Esophagus muscularis mucosa (tissue), 4 donors: ENCODE measurements around the gene STK40. TPM values are rescaled to one million over a fixed set of nuclear protein-coding genes. Genes with fewer than 3 reads are reported as not detected.

Experiments used
- DNase-seq: peaks from one replicate; pipeline ENCODE4 v3.0.0-alpha.2; 2017; ENCODE audit errors: extremely low spot score
- H3K27ac ChIP-seq, 4 donors: fragments of 200-600 bp; sonication (generic); replicated peaks in 1 of 4; 1 replicate in 3 of 4; 2 replicates in 1 of 4; pipeline ENCODE4 v1.5.1; 2016 to 2019; ENCODE audit warnings: mild to moderate bottlenecking in 1 of 4
- H3K27me3 ChIP-seq, 4 donors: fragments of 200-600 bp; sonication (generic); one replicate each; pipeline versions ENCODE4 v1.5.1 to v1.6.0; 2016 to 2019
- H3K36me3 ChIP-seq, 4 donors: fragments of 200-600 bp; sonication (generic); one replicate each; pipeline ENCODE4 v1.5.1; 2016 to 2019
- H3K4me1 ChIP-seq, 4 donors: fragments of 200-600 bp; sonication (generic); one replicate each; pipeline ENCODE4 v1.5.1; 2016 to 2019
- H3K4me3 ChIP-seq, 4 donors: fragments of 200-600 bp; sonication (generic); 1 replicate in 2 of 4; 2 replicates in 2 of 4; pipeline ENCODE4 v1.5.1; 2016 to 2019; ENCODE audit warnings: mild to moderate bottlenecking in 4 of 4, moderate library complexity in 1 of 4
- H3K9me3 ChIP-seq, 4 donors: fragments of 200-600 bp; sonication (generic); 1 replicate in 3 of 4; 2 replicates in 1 of 4; pipeline ENCODE4 v1.5.1; 2016 to 2019
- EP300 ChIP-seq: sonication (generic); formaldehyde crosslinking; IDR thresholded peaks from one replicate; pipeline ENCODE4 v1.6.1; 2017; ENCODE audit warnings: antibody characterized with exemption
- POLR2A ChIP-seq: fragments of 450-650 bp; IDR thresholded peaks from one replicate; pipeline ENCODE4 v1.6.1; 2017; ENCODE audit warnings: antibody characterized with exemption, moderate library complexity, mild to moderate bottlenecking, low read depth
- POLR2AphosphoS5 ChIP-seq, 2 donors: sonication (generic); formaldehyde crosslinking; IDR thresholded peaks; one replicate each; pipeline ENCODE4 v1.6.1; 2017; ENCODE audit warnings: antibody characterized with exemption in 2 of 2
- WGBS: methylation state at CpG from one replicate; pipeline ENCODE4 v1.1.5; 2018; 5-methylcytosine and 5-hydroxymethylcytosine counted together
- intact Hi-C: fragments of 100-400 bp; cut with DNase I; formaldehyde crosslinking; loops from one replicate; pipeline ENCODE4 v1.15.1; 2023
- total RNA-seq, 4 donors: library from RNA; depleted of rRNA; stranded (reverse); fragments of >200 nt; gene quantifications; one replicate each; pipeline versions ENCODE4 v1.1.0 to v1.2.1, GENCODE V29; 2016
- TF ChIP-seq, protein P1 (sequence below), 3 experiments: fragments of 200-600 bp in 2 of 3; fragments of 450-650 bp in 1 of 3; sonication (generic) in 2 of 3; IDR thresholded peaks; one replicate each; pipeline ENCODE4 v1.5.1; 2017 to 2019; ENCODE audit warnings: antibody characterized with exemption in 3 of 3, mild to moderate bottlenecking in 2 of 3, moderate library complexity in 1 of 3

STK40 gene
- total RNA-seq, 4 donors from 2014 or later, result 67.7 to 103 (median 80.2) TPM

DNA sequence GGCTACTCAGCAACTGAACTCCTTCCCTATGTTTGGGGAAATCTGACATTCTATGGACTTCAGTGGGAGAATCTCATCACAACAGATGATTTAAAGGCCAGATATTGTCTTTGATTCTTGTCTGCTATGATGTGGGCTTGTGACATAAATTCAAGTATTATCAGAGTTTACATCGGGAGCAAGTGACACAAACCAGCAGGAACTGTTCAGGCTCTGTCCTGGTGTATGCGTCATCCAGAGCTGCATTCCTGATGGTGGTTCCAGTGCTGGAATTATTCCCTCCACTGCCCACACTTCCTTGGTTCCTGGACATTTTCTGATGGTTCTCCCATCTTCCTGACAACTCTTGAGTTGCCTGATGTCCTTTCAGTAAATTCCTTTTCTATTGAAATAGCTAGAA lies 22.8 kb upstream of the STK40 start:
- no peaks in the 10 kb centered on the region for H3K9me3 ChIP-seq
- WGBS, result 76% methylated on average over 2 of the region's 2 CpGs
- H3K27me3 ChIP-seq, result no peaks in the 10 kb centered on the region
- H3K36me3 ChIP-seq, result no peaks in the 10 kb centered on the region
- no peak overlapping the region for H3K4me3 ChIP-seq
- intact Hi-C loops, result no loop called here
- no peak for DNase-seq
- H3K27ac ChIP-seq, result no peak overlapping the region
- TF ChIP-seq, protein P1, sequence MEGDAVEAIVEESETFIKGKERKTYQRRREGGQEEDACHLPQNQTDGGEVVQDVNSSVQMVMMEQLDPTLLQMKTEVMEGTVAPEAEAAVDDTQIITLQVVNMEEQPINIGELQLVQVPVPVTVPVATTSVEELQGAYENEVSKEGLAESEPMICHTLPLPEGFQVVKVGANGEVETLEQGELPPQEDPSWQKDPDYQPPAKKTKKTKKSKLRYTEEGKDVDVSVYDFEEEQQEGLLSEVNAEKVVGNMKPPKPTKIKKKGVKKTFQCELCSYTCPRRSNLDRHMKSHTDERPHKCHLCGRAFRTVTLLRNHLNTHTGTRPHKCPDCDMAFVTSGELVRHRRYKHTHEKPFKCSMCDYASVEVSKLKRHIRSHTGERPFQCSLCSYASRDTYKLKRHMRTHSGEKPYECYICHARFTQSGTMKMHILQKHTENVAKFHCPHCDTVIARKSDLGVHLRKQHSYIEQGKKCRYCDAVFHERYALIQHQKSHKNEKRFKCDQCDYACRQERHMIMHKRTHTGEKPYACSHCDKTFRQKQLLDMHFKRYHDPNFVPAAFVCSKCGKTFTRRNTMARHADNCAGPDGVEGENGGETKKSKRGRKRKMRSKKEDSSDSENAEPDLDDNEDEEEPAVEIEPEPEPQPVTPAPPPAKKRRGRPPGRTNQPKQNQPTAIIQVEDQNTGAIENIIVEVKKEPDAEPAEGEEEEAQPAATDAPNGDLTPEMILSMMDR (IDR thresholded peaks at IDR 0.05), result no peak
- TF ChIP-seq POLR2A, result no peak
- TF ChIP-seq EP300, result no peak
- no peak for TF ChIP-seq POLR2AphosphoS5 (IDR thresholded peaks at IDR 0.05)
- H3K4me1 ChIP-seq, result no peaks in the 10 kb centered on the region

DNA sequence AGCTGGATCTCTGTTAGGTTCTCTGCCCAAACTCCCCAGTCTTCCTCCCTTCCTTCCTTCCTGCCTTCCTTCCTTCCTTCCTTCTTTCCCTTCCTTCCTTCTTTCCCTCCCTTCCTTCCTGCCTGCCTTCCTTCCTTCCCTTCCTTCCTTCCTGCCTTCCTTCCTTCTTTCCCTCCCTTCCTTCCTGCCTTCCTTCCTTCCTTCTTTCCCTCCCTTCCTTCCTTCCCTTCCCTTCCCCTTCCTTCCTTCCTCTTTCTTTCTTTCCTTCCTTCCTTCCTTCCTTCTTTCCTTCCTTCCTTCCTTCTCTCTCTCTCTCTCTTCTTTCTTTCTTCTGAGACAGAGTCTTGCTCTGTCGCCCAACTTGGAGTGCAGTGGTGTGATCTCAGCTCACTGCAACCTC lies 20.7 kb upstream of the STK40 start:
- intact Hi-C loops, result no loop called here
- WGBS, result 71% methylated on average over 1 of the region's 1 CpG

DNA sequence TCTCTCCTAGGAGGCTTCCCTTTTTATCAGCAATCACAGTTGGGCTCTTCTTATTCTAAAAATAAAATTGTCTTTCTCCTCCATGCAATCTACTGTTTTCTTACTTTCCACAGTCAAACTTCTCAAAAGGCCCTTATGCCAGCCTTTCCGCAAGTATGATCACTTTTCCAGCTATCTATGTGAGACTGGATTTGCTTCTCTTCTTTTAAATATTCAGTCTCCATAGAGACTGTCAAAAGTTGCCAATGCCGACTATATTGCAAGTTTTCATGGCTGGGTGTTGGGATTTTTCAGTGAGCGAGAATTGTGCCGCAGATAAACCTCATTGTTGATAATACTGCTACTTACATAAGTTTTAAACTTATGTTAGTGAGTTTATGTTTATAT lies 16.8 kb upstream of the STK40 start:
- no peaks in the 10 kb centered on the region for H3K36me3 ChIP-seq
- DNase-seq, result no peak
- TF ChIP-seq POLR2A (no peak), POLR2AphosphoS5 (IDR thresholded peaks at IDR 0.05) (no peak)
- no peaks in the 10 kb centered on the region for H3K27me3 ChIP-seq
- H3K9me3 ChIP-seq, result no peaks in the 10 kb centered on the region
- WGBS, result 87% methylated on average over 4 of the region's 4 CpGs
- intact Hi-C loops, result no loop called here
- no peak overlapping the region for H3K27ac ChIP-seq
- peaks cover 5 to 10% (median 8%) of the 10 kb centered on the region in 4 donors for H3K4me1 ChIP-seq
- H3K4me3 ChIP-seq, result no peak overlapping the region

More for the DNA sequence above, 20.7 kb upstream of the STK40 start:
- DNase-seq, result no peak
- Histone ChIP-seq H3K4me3 (no peak overlapping the region), H3K27ac (no peak overlapping the region), H3K4me1 (no peaks in the 10 kb centered on the region), H3K27me3 (no peaks in the 10 kb centered on the region), H3K9me3 (no peaks in the 10 kb centered on the region), H3K36me3 (no peaks in the 10 kb centered on the region)
- no peak for TF ChIP-seq EP300
- TF ChIP-seq, protein P1 (IDR thresholded peaks at IDR 0.05), result no peak
- TF ChIP-seq POLR2A, result no peak
- TF ChIP-seq POLR2AphosphoS5 (IDR thresholded peaks at IDR 0.05), result no peak

DNA sequence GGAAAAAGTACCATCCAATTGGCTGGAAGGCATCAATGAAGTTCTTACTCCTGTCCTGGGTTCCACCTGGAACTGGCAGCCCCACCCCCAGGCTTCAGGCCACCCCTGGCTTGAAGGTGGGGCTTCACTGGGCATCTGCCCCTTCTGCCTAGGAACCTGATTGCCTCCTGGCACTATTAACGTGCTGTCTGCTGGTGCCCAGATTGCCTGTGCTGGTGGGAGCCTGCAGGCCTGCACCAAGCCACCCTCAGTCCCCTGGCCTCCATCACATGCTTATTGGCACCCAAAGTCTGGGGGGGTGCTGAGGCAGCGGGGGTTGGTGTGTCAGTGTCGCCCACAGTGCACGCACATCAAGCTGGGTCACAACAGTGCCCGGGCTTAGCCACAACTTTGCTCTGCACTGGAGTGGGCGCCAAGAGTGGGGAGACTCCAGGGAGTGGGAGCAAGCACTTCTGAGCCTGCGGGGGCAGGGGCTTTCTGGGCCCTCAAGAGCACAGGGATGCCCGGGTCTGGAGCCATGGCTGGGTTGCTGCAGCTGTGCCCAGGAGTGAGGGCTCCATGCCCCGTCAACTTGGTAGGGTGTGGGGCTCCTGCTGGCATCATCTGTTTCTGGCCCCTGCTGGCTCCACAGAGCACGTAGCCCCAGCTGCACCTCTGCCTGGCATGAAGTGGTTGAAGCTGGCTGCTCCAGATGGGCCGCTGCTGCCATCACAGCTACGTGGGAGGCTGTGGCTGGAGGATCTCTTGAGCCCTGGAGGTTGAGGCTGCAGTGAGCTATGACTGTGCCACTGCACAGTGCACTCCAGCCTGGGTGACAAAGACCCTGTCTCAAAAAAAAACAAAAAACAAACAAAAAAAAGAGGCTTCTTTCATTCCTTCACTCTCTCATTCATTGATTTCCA lies 16.1 kb upstream of the STK40 start:
- Histone ChIP-seq H3K36me3 (no peaks in the 10 kb centered on the region), H3K27me3 (no peaks in the 10 kb centered on the region), H3K4me1 (peaks cover 5 to 13% (median 12%) of the 10 kb centered on the region in 4 donors), H3K4me3 (peak overlapping the region in 2 of 4 donors; percentile 23 to 37), H3K27ac (peak overlapping the region in 2 of 4 donors; percentile 20 to 25), H3K9me3 (no peaks in the 10 kb centered on the region)
- intact Hi-C loops, result no loop called here
- WGBS, result 100% methylated on average over 3 of the region's 12 CpGs
- DNase-seq, result no peak
- TF ChIP-seq POLR2A, result no peak
- TF ChIP-seq, protein P1 (IDR thresholded peaks at IDR 0.05), result no peak
- no peak for TF ChIP-seq POLR2AphosphoS5 (IDR thresholded peaks at IDR 0.05)

DNA sequence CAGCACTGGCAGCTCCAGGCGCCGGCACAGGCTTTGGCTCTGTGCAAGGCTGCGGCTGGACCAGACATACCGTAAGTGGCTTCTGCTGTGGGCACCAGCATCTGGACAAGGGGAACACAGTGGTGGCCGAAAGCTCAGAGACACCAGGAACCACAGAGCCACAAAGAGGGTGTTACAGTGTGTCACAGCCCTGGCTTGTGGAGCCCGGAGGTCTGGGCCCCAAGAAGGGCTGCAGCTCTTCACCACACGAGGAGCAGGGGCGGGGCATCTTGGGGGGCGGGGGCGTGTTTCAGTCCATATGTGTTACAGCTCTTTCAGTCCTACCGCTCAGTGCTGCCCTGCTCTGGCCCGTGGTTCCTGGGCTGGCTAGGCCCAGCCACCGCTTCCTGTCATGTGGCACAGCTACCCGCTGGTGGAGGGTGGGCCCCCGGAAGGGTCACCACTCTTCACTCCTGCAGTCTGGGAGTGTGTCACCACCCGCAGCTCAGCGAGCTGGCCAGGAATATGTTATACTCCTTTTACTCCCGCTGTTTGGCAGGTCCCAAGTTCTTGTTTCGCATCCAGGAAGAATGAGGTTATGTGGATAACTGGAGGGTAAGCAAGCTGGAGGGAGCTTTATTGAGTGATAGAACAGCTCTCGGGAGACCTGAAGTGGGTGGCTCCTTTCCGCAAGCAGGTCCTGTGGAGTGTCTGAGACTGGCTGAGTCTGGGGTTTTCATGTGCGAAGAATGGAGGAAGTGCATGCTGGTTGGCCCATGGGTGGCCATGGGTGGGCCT lies 15.3 kb upstream of the STK40 start:
- TF ChIP-seq, protein P1 (IDR thresholded peaks at IDR 0.05), result no peak
- no peak for TF ChIP-seq EP300
- TF ChIP-seq POLR2AphosphoS5 (IDR thresholded peaks at IDR 0.05), result peak; percentile 28
- peak; percentile 14 for TF ChIP-seq POLR2A
- DNase-seq, result peak; percentile 96
- Histone ChIP-seq H3K4me3 (peak overlapping the region in 2 of 4 donors; percentile 23 to 37), H3K27me3 (no peaks in the 10 kb centered on the region), H3K36me3 (no peaks in the 10 kb centered on the region), H3K9me3 (no peaks in the 10 kb centered on the region), H3K27ac (peak overlapping the region in 3 of 4 donors; percentile 20 to 35 (median 25)), H3K4me1 (peaks cover 13 to 22% (median 20%) of the 10 kb centered on the region in 4 donors)
- 79% methylated on average over 14 of the region's 22 CpGs for WGBS
- intact Hi-C loops, result no loop called here
